ENCODE data around the gene NPAS3.

The NPAS3 gene

GRCh38 chr14:33812601-33813000 is 873.9 kb downstream of the NPAS3 start:
- peaks cover 13% of the 10 kb centered on the region for H3K27me3 ChIP-seq (ENCODE audit: insufficient read depth, low read length, poor library complexity)
- H3K4me2 ChIP-seq (ENCODE audit: insufficient read depth, low read length): no peak overlapping the region
- no peak for TF ChIP-seq EZH2 (IDR thresholded peaks at IDR 0.05; ENCODE audit: borderline replicate concordance, low read depth, low read length, severe bottlenecking)
- no peak for TF ChIP-seq CTCF (IDR thresholded peaks at IDR 0.05; ENCODE audit: borderline replicate concordance, extremely low read depth, low read length, poor library complexity, severe bottlenecking)
- H3K79me2 ChIP-seq (ENCODE audit: insufficient read depth, low read length): no peaks in the 10 kb centered on the region
- H4K20me1 ChIP-seq (ENCODE audit: insufficient read depth, low read length): no peaks in the 10 kb centered on the region
- no peak overlapping the region for H3K4me3 ChIP-seq (ENCODE audit: low read depth in 1 of 2, low read length in 2 of 2)
- ATAC-seq (ENCODE audit: insufficient read depth, low read depth): no peak
- no peaks in the 10 kb centered on the region for H3K9me3 ChIP-seq (ENCODE audit: insufficient read depth, low read length, severe bottlenecking)
- no peak overlapping the region for H2AFZ ChIP-seq (ENCODE audit: low read depth, low read length)
- no peaks in the 10 kb centered on the region for H3K36me3 ChIP-seq (ENCODE audit: insufficient read depth, low read length)
- H3K4me1 ChIP-seq (ENCODE audit: insufficient read depth, low read length): no peaks in the 10 kb centered on the region
- no peak overlapping the region for H3K27ac ChIP-seq (ENCODE audit: low read length)
- H3K9ac ChIP-seq (ENCODE audit: low read depth, low read length): no peak overlapping the region
- no peak for DNase-seq

GRCh38 chr14:33814010-33814409 is 875.3 kb downstream of the NPAS3 start:
- ATAC-seq (ENCODE audit: insufficient read depth, low read depth) (no peak), DNase-seq (no peak)
- Histone ChIP-seq H3K79me2 (ENCODE audit: insufficient read depth, low read length) (no peaks in the 10 kb centered on the region), H4K20me1 (ENCODE audit: insufficient read depth, low read length) (no peaks in the 10 kb centered on the region), H2AFZ (ENCODE audit: low read depth, low read length) (no peak overlapping the region), H3K4me3 (ENCODE audit: low read depth in 1 of 2, low read length in 2 of 2) (no peak overlapping the region), H3K9me3 (ENCODE audit: insufficient read depth, low read length, severe bottlenecking) (no peaks in the 10 kb centered on the region), H3K27me3 (ENCODE audit: insufficient read depth, low read length, poor library complexity) (peaks cover 13% of the 10 kb centered on the region), H3K9ac (ENCODE audit: low read depth, low read length) (no peak overlapping the region), H3K4me2 (ENCODE audit: insufficient read depth, low read length) (no peak overlapping the region), H3K27ac (ENCODE audit: low read length) (no peak overlapping the region), H3K4me1 (ENCODE audit: insufficient read depth, low read length) (no peaks in the 10 kb centered on the region), H3K36me3 (ENCODE audit: insufficient read depth, low read length) (no peaks in the 10 kb centered on the region)
- no peak for TF ChIP-seq EZH2 (IDR thresholded peaks at IDR 0.05; ENCODE audit: borderline replicate concordance, low read depth, low read length, severe bottlenecking)
- TF ChIP-seq CTCF (IDR thresholded peaks at IDR 0.05; ENCODE audit: borderline replicate concordance, extremely low read depth, low read length, poor library complexity, severe bottlenecking): no peak

GRCh38 chr14:33833706-33834465 is 895.2 kb downstream of the NPAS3 start:
- Histone ChIP-seq H3K27ac (ENCODE audit: low read length) (no peak overlapping the region), H3K4me3 (ENCODE audit: low read depth in 1 of 2, low read length in 2 of 2) (no peak overlapping the region), H3K9me3 (ENCODE audit: insufficient read depth, low read length, severe bottlenecking) (no peaks in the 10 kb centered on the region), H3K27me3 (ENCODE audit: insufficient read depth, low read length, poor library complexity) (no peaks in the 10 kb centered on the region), H3K36me3 (ENCODE audit: insufficient read depth, low read length) (no peaks in the 10 kb centered on the region), H3K9ac (ENCODE audit: low read depth, low read length) (no peak overlapping the region), H4K20me1 (ENCODE audit: insufficient read depth, low read length) (no peaks in the 10 kb centered on the region), H3K4me1 (ENCODE audit: insufficient read depth, low read length) (peaks cover 5% of the 10 kb centered on the region), H3K79me2 (ENCODE audit: insufficient read depth, low read length) (no peaks in the 10 kb centered on the region), H3K4me2 (ENCODE audit: insufficient read depth, low read length) (no peak overlapping the region), H2AFZ (ENCODE audit: low read depth, low read length) (no peak overlapping the region)
- DNase-seq: no peak
- no peak for ATAC-seq (ENCODE audit: insufficient read depth, low read depth)
- TF ChIP-seq CTCF (IDR thresholded peaks at IDR 0.05; ENCODE audit: borderline replicate concordance, extremely low read depth, low read length, poor library complexity, severe bottlenecking): no peak

Measured in DND-41 (cell line).